PC-9 (cell line): ENCODE measurements around the gene ANXA6. TPM values are rescaled to one million over a fixed set of nuclear protein-coding genes. Genes with fewer than 3 reads are reported as not detected.

ENCODE experiments used
- BruUV-seq: library from RNA; stranded (reverse); fragments of 400-500 nt; replicated peaks from 2 replicates; lab custom pipeline; 2021; lab: Mats Ljungman, UMichigan
- CTCF ChIA-PET: fragments of 300-600 bp; sonication (Branson Sonifier 250); formaldehyde crosslinking; loops from one replicate; lab custom pipeline; 2022; ENCODE audit warnings: antibody characterized with exemption; lab: Charles Lee
- POLR2A ChIA-PET: fragments of 300-600 bp; sonication (Branson Sonifier 250); formaldehyde crosslinking; loops from one replicate; lab custom pipeline; 2022; ENCODE audit warnings: antibody characterized with exemption; ENCODE audit not compliant: unreplicated experiment; lab: Charles Lee
- DNase-seq, 2 experiments: peaks; one replicate each; pipeline versions ENCODE4 v3.0.0 to v3.0.0-alpha.2; 2015 to 2022; ENCODE audit warnings: mixed read lengths in 1 of 2
- H2AFZ ChIP-seq: fragments of 200-600 bp; sonication (generic); 2 replicates; pipeline ENCODE4 v1.8.1; 2017; ENCODE audit warnings: antibody characterized with exemption
- H3F3A ChIP-seq: fragments of 200-600 bp; sonication (generic); 2 replicates; pipeline ENCODE4 v1.8.1; 2017; ENCODE audit warnings: antibody characterized with exemption, mild to moderate bottlenecking, low read depth; ENCODE audit not compliant: insufficient read depth
- H3K27ac ChIP-seq: fragments of 200-600 bp; sonication (generic); 2 replicates; pipeline ENCODE4 v1.6.1; 2016; ENCODE audit warnings: mixed run types
- H3K27me3 ChIP-seq: fragments of 200-600 bp; sonication (generic); 2 replicates; pipeline ENCODE4 v1.6.1; 2016; ENCODE audit warnings: low read depth, mixed run types; ENCODE audit not compliant: insufficient read depth
- H3K36me3 ChIP-seq: fragments of 200-600 bp; sonication (generic); 2 replicates; pipeline ENCODE4 v1.6.1; 2016; ENCODE audit warnings: low read depth, mixed run types
- H3K4me1 ChIP-seq: fragments of 200-600 bp; sonication (generic); replicated peaks from 2 replicates; pipeline ENCODE4 v1.6.1; 2016; ENCODE audit warnings: mixed run types; ENCODE audit not compliant: insufficient read depth
- H3K4me2 ChIP-seq: fragments of 200-600 bp; sonication (generic); 2 replicates; pipeline ENCODE4 v1.6.1; 2017; ENCODE audit warnings: mixed run types
- H3K4me3 ChIP-seq: fragments of 200-600 bp; sonication (generic); 2 replicates; pipeline ENCODE4 v1.6.1; 2016; ENCODE audit warnings: mixed run types
- H3K79me2 ChIP-seq: fragments of 200-600 bp; sonication (generic); 2 replicates; pipeline ENCODE4 v1.6.1; 2017; ENCODE audit warnings: low read depth, mixed run types
- H3K9me2 ChIP-seq: fragments of 200-600 bp; sonication (generic); 2 replicates; pipeline ENCODE4 v1.8.1; 2017; ENCODE audit warnings: mild to moderate bottlenecking; ENCODE audit not compliant: insufficient read depth
- H3K9me3 ChIP-seq: fragments of 200-600 bp; sonication (generic); 2 replicates; pipeline ENCODE4 v1.8.1; 2016; ENCODE audit warnings: low read depth; ENCODE audit not compliant: insufficient read depth
- H4K20me1 ChIP-seq: fragments of 200-600 bp; sonication (generic); 2 replicates; pipeline ENCODE4 v1.8.1; 2017; ENCODE audit not compliant: insufficient read depth
- EZH2 ChIP-seq: fragments of 200-600 bp; sonication (generic); IDR thresholded peaks from 2 replicates; pipeline ENCODE4 v1.8.0; 2017; ENCODE audit warnings: antibody characterized with exemption, low read depth
- intact Hi-C: fragments of 100-400 bp; cut with micrococcal nuclease; formaldehyde crosslinking; loops from one replicate; pipeline ENCODE4 v1.10.0; 2022; ENCODE audit not compliant: unreplicated experiment
- total RNA-seq: library from RNA; stranded (reverse); gene quantifications from 2 replicates; pipeline ENCODE4 v1.2.3, GENCODE V29; 2021
- TF ChIP-seq, protein P1 (sequence below): fragments of 200-600 bp; sonication (generic); conservative IDR thresholded peaks from 2 replicates; pipeline ENCODE4 v1.6.1; 2017; ENCODE audit warnings: mixed run types, antibody characterized with exemption, mild to moderate bottlenecking, moderate library complexity

ANXA6 gene
- total RNA-seq, 1 experiment from 2014 or later = 22.4 TPM

DNA sequence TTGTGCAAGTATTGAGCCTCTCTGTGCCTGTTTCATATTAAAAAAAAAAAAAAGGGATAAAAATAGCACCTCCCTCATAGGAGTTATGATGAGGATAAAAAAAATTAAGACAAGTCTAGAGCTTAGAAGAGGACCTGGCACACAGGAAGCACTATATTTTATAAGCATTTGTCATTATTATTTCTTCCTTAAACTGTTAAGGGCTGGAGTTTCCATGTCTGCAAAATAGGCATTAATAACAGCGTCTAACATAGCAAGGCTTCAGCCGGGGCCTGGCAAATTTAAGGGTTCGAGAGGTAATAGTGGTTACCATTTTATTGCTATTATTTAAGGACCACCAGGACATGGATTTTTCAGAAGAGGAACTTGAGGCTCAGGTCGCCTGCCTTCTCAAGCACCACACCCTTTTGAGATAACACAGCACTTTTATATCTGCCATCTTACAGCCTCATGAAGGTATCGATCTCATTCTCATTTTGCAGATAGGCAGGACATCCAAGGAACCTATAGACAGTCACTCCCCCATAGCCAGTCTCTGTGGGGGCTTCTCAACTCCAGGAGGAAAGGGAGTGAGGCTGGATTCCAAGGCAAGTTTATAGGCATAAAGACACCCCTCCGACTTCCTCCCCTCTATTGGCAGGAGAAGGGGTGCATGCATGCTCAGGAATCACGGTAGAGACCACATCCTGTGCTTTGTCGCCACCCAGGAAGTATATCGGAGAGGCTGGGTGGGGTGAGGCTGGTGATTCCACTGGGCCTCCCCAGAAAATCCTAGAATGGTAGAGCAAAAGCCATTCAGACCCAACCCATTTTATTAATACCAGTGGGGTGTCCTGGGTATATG is 2.4 kb downstream of the ANXA6 start:
- Histone ChIP-seq H3K27me3 (peaks cover 2% of the 10 kb centered on the region; the same call in 1 of the 2 replicates), H3F3A (no peaks in the 10 kb centered on the region), H3K79me2 (no peaks in the 10 kb centered on the region), H3K4me2 (no peak overlapping the region), H3K4me1 (no peaks in the 10 kb centered on the region), H3K36me3 (no peaks in the 10 kb centered on the region), H2AFZ (no peak overlapping the region), H3K9me3 (no peaks in the 10 kb centered on the region), H3K4me3 (no peak overlapping the region), H3K27ac (no peak overlapping the region), H4K20me1 (no peaks in the 10 kb centered on the region), H3K9me2 (no peaks in the 10 kb centered on the region)
- TF ChIP-seq, protein P1, sequence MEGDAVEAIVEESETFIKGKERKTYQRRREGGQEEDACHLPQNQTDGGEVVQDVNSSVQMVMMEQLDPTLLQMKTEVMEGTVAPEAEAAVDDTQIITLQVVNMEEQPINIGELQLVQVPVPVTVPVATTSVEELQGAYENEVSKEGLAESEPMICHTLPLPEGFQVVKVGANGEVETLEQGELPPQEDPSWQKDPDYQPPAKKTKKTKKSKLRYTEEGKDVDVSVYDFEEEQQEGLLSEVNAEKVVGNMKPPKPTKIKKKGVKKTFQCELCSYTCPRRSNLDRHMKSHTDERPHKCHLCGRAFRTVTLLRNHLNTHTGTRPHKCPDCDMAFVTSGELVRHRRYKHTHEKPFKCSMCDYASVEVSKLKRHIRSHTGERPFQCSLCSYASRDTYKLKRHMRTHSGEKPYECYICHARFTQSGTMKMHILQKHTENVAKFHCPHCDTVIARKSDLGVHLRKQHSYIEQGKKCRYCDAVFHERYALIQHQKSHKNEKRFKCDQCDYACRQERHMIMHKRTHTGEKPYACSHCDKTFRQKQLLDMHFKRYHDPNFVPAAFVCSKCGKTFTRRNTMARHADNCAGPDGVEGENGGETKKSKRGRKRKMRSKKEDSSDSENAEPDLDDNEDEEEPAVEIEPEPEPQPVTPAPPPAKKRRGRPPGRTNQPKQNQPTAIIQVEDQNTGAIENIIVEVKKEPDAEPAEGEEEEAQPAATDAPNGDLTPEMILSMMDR = no peak
- no peak for TF ChIP-seq EZH2
- CTCF ChIA-PET = interaction anchor here (0.5 kb wide), 1 partner anchor 589 kb away, joined by 9 read pairs; no protein-coding TSS in a partner anchor
- intact Hi-C loops = no loop called here
- DNase-seq = no peak
- POLR2A ChIA-PET = interaction anchor here (0.6 kb wide), 1 partner anchor 69 kb away, joined by 3 read pairs; the partner anchor contains the start of gene CCDC69
- BruUV-seq = no TSS peak

DNA sequence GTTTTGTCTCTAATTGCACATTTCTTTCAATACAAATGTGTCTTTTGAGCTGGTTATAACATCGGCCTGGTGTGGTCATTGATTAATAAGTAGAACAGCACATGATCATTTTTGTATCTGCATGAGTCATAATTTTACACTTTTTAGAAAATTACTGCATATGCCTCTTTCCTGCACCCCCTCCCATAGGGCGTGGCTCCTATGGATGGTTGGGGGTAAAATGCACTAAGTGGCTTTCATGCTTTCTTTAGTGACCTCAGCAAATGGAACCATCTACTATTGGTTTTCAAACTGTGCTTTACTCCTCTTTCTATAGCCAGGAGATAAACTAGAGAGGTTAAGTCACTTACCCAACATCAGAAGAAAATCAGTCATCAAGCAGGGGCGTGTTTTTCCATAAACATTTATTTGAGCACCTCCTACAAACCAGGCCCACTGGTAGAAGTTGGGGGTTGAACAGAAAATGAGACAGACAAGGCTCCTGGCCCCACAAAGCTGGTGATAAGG is 3.8 kb downstream of the ANXA6 start:
- Histone ChIP-seq H3K36me3 (no peaks in the 10 kb centered on the region), H3K79me2 (no peaks in the 10 kb centered on the region), H3K4me1 (no peaks in the 10 kb centered on the region), H3K27me3 (no peaks in the 10 kb centered on the region), H3K9me2 (no peaks in the 10 kb centered on the region), H3F3A (no peaks in the 10 kb centered on the region), H3K27ac (no peak overlapping the region), H2AFZ (no peak overlapping the region), H4K20me1 (no peaks in the 10 kb centered on the region), H3K4me3 (no peak overlapping the region), H3K9me3 (no peaks in the 10 kb centered on the region), H3K4me2 (no peak overlapping the region)
- POLR2A ChIA-PET = no interaction called here
- CTCF ChIA-PET = no interaction called here
- DNase-seq = no peak
- no TSS peak for BruUV-seq
- TF ChIP-seq EZH2 = no peak
- TF ChIP-seq, protein P1 = no peak
- intact Hi-C loops = no loop called here

DNA sequence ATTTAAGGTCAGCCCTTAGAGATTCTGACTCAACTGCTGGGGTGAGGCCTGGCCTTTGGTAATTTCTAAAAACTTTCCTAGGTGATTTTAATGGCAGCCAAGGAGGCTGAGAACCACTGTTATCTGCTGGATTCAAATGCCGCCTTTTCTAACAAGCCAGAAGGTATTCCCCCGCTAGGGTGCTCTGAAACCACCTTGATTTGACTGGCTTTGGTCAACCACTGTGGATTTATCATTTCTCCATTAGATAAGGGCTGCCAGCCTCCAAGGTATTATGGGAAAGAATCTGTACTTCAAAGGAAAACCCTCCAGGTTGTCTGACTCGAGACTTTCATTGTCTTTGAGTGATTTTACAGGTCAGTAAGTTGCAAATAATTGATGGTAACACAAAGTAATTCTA is 4.3 kb downstream of the ANXA6 start:
- CTCF ChIA-PET = no interaction called here
- H3K4me2 ChIP-seq = no peak overlapping the region
- H3K79me2 ChIP-seq = no peaks in the 10 kb centered on the region

More for the DNA sequence above, 4.3 kb downstream of the ANXA6 start:
- POLR2A ChIA-PET = no interaction called here
- no peak overlapping the region for H3K27ac ChIP-seq
- no peaks in the 10 kb centered on the region for H3K27me3 ChIP-seq
- intact Hi-C loops = no loop called here
- H4K20me1 ChIP-seq = no peaks in the 10 kb centered on the region
- no TSS peak for BruUV-seq
- H3K4me3 ChIP-seq = no peak overlapping the region
- H3K9me3 ChIP-seq = no peaks in the 10 kb centered on the region
- no peak for TF ChIP-seq EZH2
- TF ChIP-seq, protein P1 = no peak
- no peak for DNase-seq
- no peaks in the 10 kb centered on the region for H3F3A ChIP-seq
- no peaks in the 10 kb centered on the region for H3K4me1 ChIP-seq
- H3K36me3 ChIP-seq = no peaks in the 10 kb centered on the region
- H2AFZ ChIP-seq = no peak overlapping the region
- no peaks in the 10 kb centered on the region for H3K9me2 ChIP-seq
